HG02610 (cell line): ENCODE data around the gene SYCE3.
"Not testable (repeated sequence)": the region's sequence is repeated elsewhere in the genome, so short reads cannot be mapped to it uniquely, and the experiment has no call there.

ENCODE experiments used
- ATAC-seq: cut with Tn5 transposase; IDR thresholded peaks from one replicate; pipeline ENCODE4 v1.9.1; 2021; ENCODE audit warnings: mild to moderate bottlenecking, moderate library complexity; ENCODE audit not compliant: unreplicated experiment

Gene SYCE3

GRCh38 chr22:50522806-50523438 is 39.8 kb downstream of the SYCE3 start:
- no peak for ATAC-seq

- ATAC-seq: no peak
Observed at GRCh38 chr22:50522208-50522805, 40.4 kb downstream of the SYCE3 start.

- no peak for ATAC-seq
Observed at GRCh38 chr22:50521710-50522109, 41.0 kb downstream of the SYCE3 start.

GRCh38 chr22:50520826-50521453 is 41.8 kb downstream of the SYCE3 start:
- no peak for ATAC-seq

GRCh38 chr22:50520184-50520583 is 42.5 kb downstream of the SYCE3 start:
- not testable (repeated sequence) for ATAC-seq

- ATAC-seq: no peak
Observed at GRCh38 chr22:50519151-50519550, 43.6 kb downstream of the SYCE3 start.

- ATAC-seq: no peak
Observed at GRCh38 chr22:50518606-50519005, 44.1 kb downstream of the SYCE3 start.

GRCh38 chr22:50517495-50518260 is 45.0 kb downstream of the SYCE3 start:
- no peak for ATAC-seq

- ATAC-seq: no peak
Observed at GRCh38 chr22:50516891-50517290, 45.8 kb downstream of the SYCE3 start.

GRCh38 chr22:50516068-50516467 is 46.7 kb downstream of the SYCE3 start:
- ATAC-seq: no peak

- ATAC-seq: no peak
Observed at GRCh38 chr22:50513175-50513574, 49.5 kb downstream of the SYCE3 start.

- ATAC-seq: no peak
Observed at GRCh38 chr22:50508897-50509296, 53.8 kb downstream of the SYCE3 start.

- ATAC-seq: peak; percentile 63
Observed at GRCh38 chr22:50507991-50508884, 54.5 kb downstream of the SYCE3 start, which contains the start of gene NCAPH2. Gene NCAPH2 (plus strand): TSS chr22:50508224. CDS start chr22:50508338, 114 bp downstream.

GRCh38 chr22:50507421-50507990 is 55.2 kb downstream of the SYCE3 start, which contains the start of gene LMF2:
Gene LMF2 (minus strand): TSS chr22:50507702. CDS start chr22:50507675, 27 bp downstream.
- peak; percentile 65 for ATAC-seq

- ATAC-seq: no peak
Observed at GRCh38 chr22:50506611-50507420, 55.9 kb downstream of the SYCE3 start.

GRCh38 chr22:50505776-50506610 is 56.7 kb downstream of the SYCE3 start:
- no peak for ATAC-seq

- no peak for ATAC-seq
Observed at GRCh38 chr22:50505276-50505775, 57.4 kb downstream of the SYCE3 start.
